ENCODE data around the gene MYO16. TPM values are rescaled to one million over a fixed set of nuclear protein-coding genes. Genes with fewer than 3 reads are reported as not detected.

MYO16 gene
- total and polyA plus RNA-seq, 2 donors (not counting 1 experiment from before 2014, with no cell fraction given) = under 0.01 to 0.01 TPM

GRCh38 chr13:109033090-109033489 lies 403.7 kb downstream of the MYO16 start:
- DNase-seq (ENCODE audit: low read depth in 2 of 2) = no peak
- Histone ChIP-seq H3K4me1 (ENCODE audit: control insufficient read depth, extremely low read depth, insufficient read depth, low read length) (no peaks in the 10 kb centered on the region), H4K20me1 (ENCODE audit: control insufficient read depth, extremely low read depth, insufficient read depth, low read length) (no peaks in the 10 kb centered on the region), H3K4me2 (ENCODE audit: extremely low read depth, insufficient read depth, low read length) (no peak overlapping the region), H3K79me2 (ENCODE audit: control insufficient read depth, insufficient read depth, low read length) (no peaks in the 10 kb centered on the region), H3K4me3 (replicated peaks in 1 of 4; ENCODE audit: control extremely low read depth in 1 of 4, insufficient read depth in 1 of 4, low read depth in 3 of 4, low read length in 4 of 4) (no peak overlapping the region), H3K27ac (ENCODE audit: insufficient read depth, low read length) (no peak overlapping the region), H3K36me3 (ENCODE audit: control insufficient read depth, insufficient read depth, low read length) (no peaks in the 10 kb centered on the region), H3K9me3 (ENCODE audit: control insufficient read depth, insufficient read depth, low read depth, low read length) (no peaks in the 10 kb centered on the region), H2AFZ (ENCODE audit: low read length) (no peak overlapping the region), H3K27me3 (ENCODE audit: control insufficient read depth, insufficient read depth, low read length) (no peaks in the 10 kb centered on the region), H3K9ac (ENCODE audit: insufficient read depth, low read length) (no peak overlapping the region)
- TF ChIP-seq, protein P1, sequence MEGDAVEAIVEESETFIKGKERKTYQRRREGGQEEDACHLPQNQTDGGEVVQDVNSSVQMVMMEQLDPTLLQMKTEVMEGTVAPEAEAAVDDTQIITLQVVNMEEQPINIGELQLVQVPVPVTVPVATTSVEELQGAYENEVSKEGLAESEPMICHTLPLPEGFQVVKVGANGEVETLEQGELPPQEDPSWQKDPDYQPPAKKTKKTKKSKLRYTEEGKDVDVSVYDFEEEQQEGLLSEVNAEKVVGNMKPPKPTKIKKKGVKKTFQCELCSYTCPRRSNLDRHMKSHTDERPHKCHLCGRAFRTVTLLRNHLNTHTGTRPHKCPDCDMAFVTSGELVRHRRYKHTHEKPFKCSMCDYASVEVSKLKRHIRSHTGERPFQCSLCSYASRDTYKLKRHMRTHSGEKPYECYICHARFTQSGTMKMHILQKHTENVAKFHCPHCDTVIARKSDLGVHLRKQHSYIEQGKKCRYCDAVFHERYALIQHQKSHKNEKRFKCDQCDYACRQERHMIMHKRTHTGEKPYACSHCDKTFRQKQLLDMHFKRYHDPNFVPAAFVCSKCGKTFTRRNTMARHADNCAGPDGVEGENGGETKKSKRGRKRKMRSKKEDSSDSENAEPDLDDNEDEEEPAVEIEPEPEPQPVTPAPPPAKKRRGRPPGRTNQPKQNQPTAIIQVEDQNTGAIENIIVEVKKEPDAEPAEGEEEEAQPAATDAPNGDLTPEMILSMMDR (conservative IDR thresholded peaks at IDR 0.05 in 1 of 2, IDR thresholded peaks at IDR 0.05 in 1 of 2; ENCODE audit: low read depth in 1 of 2, low read length in 2 of 2) = no peak
- no peak for TF ChIP-seq EZH2 (IDR thresholded peaks at IDR 0.05; ENCODE audit: low read length, missing control alignments)

DNA sequence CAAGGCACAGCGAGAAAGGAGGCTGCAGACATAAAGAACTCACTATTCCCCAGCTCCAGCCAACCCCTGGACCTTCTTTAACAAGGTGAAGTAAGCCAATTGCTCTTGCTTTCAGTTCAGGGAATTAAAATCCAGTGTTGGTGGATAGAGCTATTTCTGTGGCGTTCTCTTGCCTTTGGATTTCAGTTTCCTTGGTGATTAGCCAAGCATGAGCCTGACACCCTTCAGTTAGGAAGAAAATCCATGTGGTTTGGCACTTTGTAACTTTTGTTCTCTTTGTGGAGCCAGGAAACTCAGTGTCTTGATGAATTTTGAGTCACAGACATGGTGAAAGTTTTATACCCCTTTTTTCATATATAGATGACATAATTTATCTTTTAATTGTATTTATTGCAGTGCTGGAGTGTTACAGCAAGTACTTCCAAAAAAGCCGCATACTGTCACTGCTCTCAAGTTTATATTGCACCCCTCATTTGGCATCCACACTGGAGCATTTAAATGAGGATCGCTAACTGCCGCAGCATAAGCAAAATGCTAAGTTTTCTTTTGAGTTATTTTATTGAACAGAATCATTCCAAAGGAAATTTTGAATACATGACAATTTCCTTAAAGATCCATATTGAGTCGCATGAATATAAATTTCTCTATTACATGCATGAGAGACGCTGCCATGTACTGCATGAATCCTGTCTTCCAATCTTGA lies 406.8 kb downstream of the MYO16 start:
- Histone ChIP-seq H3K36me3 (ENCODE audit: control insufficient read depth, insufficient read depth, low read length) (no peaks in the 10 kb centered on the region), H2AFZ (ENCODE audit: low read length) (no peak overlapping the region), H3K79me2 (ENCODE audit: control insufficient read depth, insufficient read depth, low read length) (no peaks in the 10 kb centered on the region), H3K4me2 (ENCODE audit: extremely low read depth, insufficient read depth, low read length) (no peak overlapping the region), H3K4me1 (ENCODE audit: control insufficient read depth, extremely low read depth, insufficient read depth, low read length) (no peaks in the 10 kb centered on the region), H3K27ac (ENCODE audit: insufficient read depth, low read length) (no peak overlapping the region), H3K4me3 (replicated peaks in 1 of 4; ENCODE audit: control extremely low read depth in 1 of 4, insufficient read depth in 1 of 4, low read depth in 3 of 4, low read length in 4 of 4) (no peak overlapping the region), H3K9me3 (ENCODE audit: control insufficient read depth, insufficient read depth, low read depth, low read length) (no peaks in the 10 kb centered on the region), H3K27me3 (ENCODE audit: control insufficient read depth, insufficient read depth, low read length) (no peaks in the 10 kb centered on the region), H3K9ac (ENCODE audit: insufficient read depth, low read length) (no peak overlapping the region), H4K20me1 (ENCODE audit: control insufficient read depth, extremely low read depth, insufficient read depth, low read length) (no peaks in the 10 kb centered on the region)
- peak; percentile 3 to 16 for DNase-seq (ENCODE audit: low read depth in 2 of 2)
- TF ChIP-seq, protein P1 (conservative IDR thresholded peaks at IDR 0.05 in 1 of 2, IDR thresholded peaks at IDR 0.05 in 1 of 2; ENCODE audit: low read depth in 1 of 2, low read length in 2 of 2) = no peak
- no peak for TF ChIP-seq EZH2 (IDR thresholded peaks at IDR 0.05; ENCODE audit: low read length, missing control alignments)

GRCh38 chr13:109043636-109044035 lies 414.2 kb downstream of the MYO16 start:
- H3K9me3 ChIP-seq (ENCODE audit: control insufficient read depth, insufficient read depth, low read depth, low read length) = no peaks in the 10 kb centered on the region
- H3K4me2 ChIP-seq (ENCODE audit: extremely low read depth, insufficient read depth, low read length) = no peak overlapping the region
- DNase-seq (ENCODE audit: low read depth in 2 of 2) = no peak
- no peak overlapping the region for H3K27ac ChIP-seq (ENCODE audit: insufficient read depth, low read length)
- no peaks in the 10 kb centered on the region for H3K79me2 ChIP-seq (ENCODE audit: control insufficient read depth, insufficient read depth, low read length)
- TF ChIP-seq EZH2 (IDR thresholded peaks at IDR 0.05; ENCODE audit: low read length, missing control alignments) = no peak
- TF ChIP-seq, protein P1 (conservative IDR thresholded peaks at IDR 0.05 in 1 of 2, IDR thresholded peaks at IDR 0.05 in 1 of 2; ENCODE audit: low read depth in 1 of 2, low read length in 2 of 2) = no peak
- no peaks in the 10 kb centered on the region for H3K36me3 ChIP-seq (ENCODE audit: control insufficient read depth, insufficient read depth, low read length)
- H3K27me3 ChIP-seq (ENCODE audit: control insufficient read depth, insufficient read depth, low read length) = no peaks in the 10 kb centered on the region
- H4K20me1 ChIP-seq (ENCODE audit: control insufficient read depth, extremely low read depth, insufficient read depth, low read length) = no peaks in the 10 kb centered on the region
- H3K4me3 ChIP-seq (replicated peaks in 1 of 4; ENCODE audit: control extremely low read depth in 1 of 4, insufficient read depth in 1 of 4, low read depth in 3 of 4, low read length in 4 of 4) = no peak overlapping the region
- H3K4me1 ChIP-seq (ENCODE audit: control insufficient read depth, extremely low read depth, insufficient read depth, low read length) = no peaks in the 10 kb centered on the region
- no peak overlapping the region for H2AFZ ChIP-seq (ENCODE audit: low read length)
- H3K9ac ChIP-seq (ENCODE audit: insufficient read depth, low read length) = no peak overlapping the region
